OCI-LY7 (cell line): ENCODE data around the gene SYNE3. TPM values are rescaled to one million over a fixed set of nuclear protein-coding genes. Genes with fewer than 3 reads are reported as not detected.

Experiments used
- BruUV-seq: library from RNA; stranded (reverse); fragments of 400-500 nt; replicated peaks from 2 replicates; lab custom pipeline; 2021; lab: Mats Ljungman, UMichigan
- CTCF ChIA-PET: fragments of 300-600 bp; sonication (Branson Sonifier 250); formaldehyde crosslinking; loops from one replicate; lab custom pipeline; 2022; ENCODE audit warnings: antibody characterized with exemption; ENCODE audit not compliant: unreplicated experiment; lab: Charles Lee
- POLR2A ChIA-PET: fragments of 300-600 bp; sonication (Branson Sonifier 250); formaldehyde crosslinking; loops from one replicate; lab custom pipeline; 2022; ENCODE audit warnings: antibody characterized with exemption; lab: Charles Lee
- DNase-seq: peaks from one replicate; pipeline ENCODE4 v3.0.0-alpha.2; 2015; ENCODE audit warnings: low spot score
- H2AFZ ChIP-seq: fragments of 200-600 bp; sonication (generic), shearing (Covaris generic); 2 replicates; pipeline ENCODE4 v1.6.1; 2014; ENCODE audit warnings: mild to moderate bottlenecking, antibody characterized with exemption, low read length, moderate library complexity
- H3K27ac ChIP-seq: fragments of 200-600 bp; sonication (generic); 2 replicates; pipeline ENCODE4 v1.5.1; 2014; ENCODE audit warnings: mixed run types, low read depth, mild to moderate bottlenecking, moderate library complexity, low read length, inconsistent platforms; ENCODE audit not compliant: poor library complexity, severe bottlenecking
- H3K36me3 ChIP-seq: fragments of 200-600 bp; sonication (generic); 2 replicates; pipeline ENCODE4 v1.6.1; 2014; ENCODE audit warnings: mild to moderate bottlenecking, antibody characterized with exemption, low read length, moderate library complexity, mixed read lengths; ENCODE audit not compliant: insufficient read depth
- H3K4me1 ChIP-seq: fragments of 200-600 bp; sonication (generic); 2 replicates; pipeline ENCODE4 v1.5.1; 2014; ENCODE audit warnings: mild to moderate bottlenecking, low read length; ENCODE audit not compliant: insufficient read depth, poor library complexity, severe bottlenecking
- H3K4me2 ChIP-seq: fragments of 200-600 bp; sonication (generic); 2 replicates; pipeline ENCODE4 v1.6.1; 2014; ENCODE audit warnings: mild to moderate bottlenecking, low read length
- H3K4me3 ChIP-seq: fragments of 200-600 bp; sonication (generic); 2 replicates; pipeline ENCODE4 v1.5.1; 2014; ENCODE audit warnings: mild to moderate bottlenecking, low read depth, low read length; ENCODE audit not compliant: poor library complexity, severe bottlenecking
- H3K79me2 ChIP-seq: fragments of 200-600 bp; sonication (generic); 2 replicates; pipeline ENCODE4 v1.6.1; 2016; ENCODE audit warnings: low read depth, mild to moderate bottlenecking, low read length, moderate library complexity, mixed read lengths; ENCODE audit not compliant: insufficient read depth
- H3K9me2 ChIP-seq: fragments of 200-600 bp; sonication (generic); 2 replicates; pipeline ENCODE4 v1.6.1; 2016; ENCODE audit warnings: mild to moderate bottlenecking, low read length, mixed read lengths; ENCODE audit not compliant: insufficient read depth
- H3K9me3 ChIP-seq: fragments of 200-600 bp; sonication (generic); 2 replicates; pipeline ENCODE4 v1.6.1; 2014; ENCODE audit warnings: mild to moderate bottlenecking, mixed run types, low read length, mixed read lengths
- H4K20me1 ChIP-seq: fragments of 200-600 bp; sonication (generic); 2 replicates; pipeline ENCODE4 v1.6.1; 2014; ENCODE audit warnings: mild to moderate bottlenecking, antibody characterized with exemption, low read length, moderate library complexity, mixed read lengths; ENCODE audit not compliant: insufficient read depth
- CTCF ChIP-seq: fragments of 200-600 bp; sonication (generic); conservative IDR thresholded peaks from 2 replicates; pipeline ENCODE4 v1.5.1; 2014; ENCODE audit warnings: mild to moderate bottlenecking, antibody characterized with exemption, low read length, moderate library complexity, mixed read lengths
- EZH2phosphoT487 ChIP-seq: fragments of 200-600 bp; sonication (generic); IDR thresholded peaks from 2 replicates; pipeline ENCODE4 v1.6.1; 2018; ENCODE audit warnings: low read depth, borderline replicate concordance, mild to moderate bottlenecking, mixed run types, antibody characterized with exemption, low read length, moderate library complexity, mixed read lengths
- intact Hi-C: fragments of 100-400 bp; cut with micrococcal nuclease; formaldehyde crosslinking; loops from one replicate; pipeline ENCODE4 v1.10.0; 2022; ENCODE audit not compliant: unreplicated experiment
- total RNA-seq, 2 experiments: library from RNA; depleted of rRNA in 1 of 2; stranded (reverse); fragments of >200 nt in 1 of 2; shearing (Covaris generic) in 1 of 2; gene quantifications; 2 replicates each; pipeline ENCODE4 v1.2.3, GENCODE V29; 2014 to 2022

The SYNE3 gene
- total RNA-seq, 2 experiments from 2014 or later, result 0.60 to 4.1 TPM

GRCh38 chr14:95523051-95523814 lies 6.8 kb upstream of the SYNE3 start:
- Histone ChIP-seq H4K20me1 (no peaks in the 10 kb centered on the region), H3K79me2 (no peaks in the 10 kb centered on the region), H3K4me1 (peaks cover 41% of the 10 kb centered on the region), H3K9me2 (no peaks in the 10 kb centered on the region), H2AFZ (no peak overlapping the region), H3K4me3 (no peak overlapping the region), H3K36me3 (no peaks in the 10 kb centered on the region), H3K9me3 (no peaks in the 10 kb centered on the region), H3K4me2 (no peak overlapping the region), H3K27ac (no peak overlapping the region)
- CTCF ChIA-PET, result interaction anchor here (0.6 kb wide), 1 partner anchor 93 kb away, joined by 4 read pairs; no protein-coding TSS in a partner anchor
- BruUV-seq, result no TSS peak
- DNase-seq, result no peak
- intact Hi-C loops, result no loop called here
- POLR2A ChIA-PET, result interaction anchor here (0.6 to 2.4 kb wide), 9 partner anchors 10 to 85 kb away, joined by 3 to 6 read pairs (median 4); no protein-coding TSS in a partner anchor
- TF ChIP-seq EZH2phosphoT487, result no peak
- no peak for TF ChIP-seq CTCF

- DNase-seq, result no peak
- Histone ChIP-seq H3K9me3 (no peaks in the 10 kb centered on the region), H3K9me2 (no peaks in the 10 kb centered on the region), H3K36me3 (no peaks in the 10 kb centered on the region), H3K4me2 (no peak overlapping the region), H4K20me1 (no peaks in the 10 kb centered on the region), H3K4me1 (peaks cover 47% of the 10 kb centered on the region), H2AFZ (no peak overlapping the region), H3K79me2 (no peaks in the 10 kb centered on the region), H3K27ac (no peak overlapping the region), H3K4me3 (no peak overlapping the region)
- intact Hi-C loops, result no loop called here
- no TSS peak for BruUV-seq
- ChIA-PET CTCF (interaction anchor here (0.6 kb wide), 1 partner anchor 92 kb away, joined by 4 read pairs; no protein-coding TSS in a partner anchor), POLR2A (interaction anchor here (0.6 to 2.4 kb wide), 7 partner anchors 9 to 84 kb away, joined by 3 to 6 read pairs (median 4); no protein-coding TSS in a partner anchor)
- TF ChIP-seq EZH2phosphoT487 (no peak), CTCF (no peak)
Measured at GRCh38 chr14:95522556-95522955, 6.1 kb upstream of the SYNE3 start.

GRCh38 chr14:95522116-95522515 lies 5.7 kb upstream of the SYNE3 start:
- no peaks in the 10 kb centered on the region for H3K9me3 ChIP-seq
- POLR2A ChIA-PET, result interaction anchor here (0.6 to 2.4 kb wide), 4 partner anchors 8 to 84 kb away, joined by 3 to 6 read pairs (median 4); no protein-coding TSS in a partner anchor
- TF ChIP-seq EZH2phosphoT487 (no peak), CTCF (no peak)
- no peak for DNase-seq
- H3K27ac ChIP-seq, result no peak overlapping the region
- H3K4me3 ChIP-seq, result no peak overlapping the region
- intact Hi-C loops, result no loop called here
- CTCF ChIA-PET, result interaction anchor here (0.6 kb wide), 1 partner anchor 92 kb away, joined by 4 read pairs; no protein-coding TSS in a partner anchor
- H3K4me2 ChIP-seq, result no peak overlapping the region
- no peaks in the 10 kb centered on the region for H3K9me2 ChIP-seq
- H3K79me2 ChIP-seq, result no peaks in the 10 kb centered on the region
- H2AFZ ChIP-seq, result no peak overlapping the region
- H4K20me1 ChIP-seq, result no peaks in the 10 kb centered on the region
- H3K4me1 ChIP-seq, result peaks cover 52% of the 10 kb centered on the region
- BruUV-seq, result no TSS peak
- H3K36me3 ChIP-seq, result no peaks in the 10 kb centered on the region
